ENCODE data around the gene VARS1.
"Not testable (repeated sequence)": the region's sequence is repeated elsewhere in the genome, so short reads cannot be mapped to it uniquely, and the experiment has no call there.

Gene VARS1

DNA sequence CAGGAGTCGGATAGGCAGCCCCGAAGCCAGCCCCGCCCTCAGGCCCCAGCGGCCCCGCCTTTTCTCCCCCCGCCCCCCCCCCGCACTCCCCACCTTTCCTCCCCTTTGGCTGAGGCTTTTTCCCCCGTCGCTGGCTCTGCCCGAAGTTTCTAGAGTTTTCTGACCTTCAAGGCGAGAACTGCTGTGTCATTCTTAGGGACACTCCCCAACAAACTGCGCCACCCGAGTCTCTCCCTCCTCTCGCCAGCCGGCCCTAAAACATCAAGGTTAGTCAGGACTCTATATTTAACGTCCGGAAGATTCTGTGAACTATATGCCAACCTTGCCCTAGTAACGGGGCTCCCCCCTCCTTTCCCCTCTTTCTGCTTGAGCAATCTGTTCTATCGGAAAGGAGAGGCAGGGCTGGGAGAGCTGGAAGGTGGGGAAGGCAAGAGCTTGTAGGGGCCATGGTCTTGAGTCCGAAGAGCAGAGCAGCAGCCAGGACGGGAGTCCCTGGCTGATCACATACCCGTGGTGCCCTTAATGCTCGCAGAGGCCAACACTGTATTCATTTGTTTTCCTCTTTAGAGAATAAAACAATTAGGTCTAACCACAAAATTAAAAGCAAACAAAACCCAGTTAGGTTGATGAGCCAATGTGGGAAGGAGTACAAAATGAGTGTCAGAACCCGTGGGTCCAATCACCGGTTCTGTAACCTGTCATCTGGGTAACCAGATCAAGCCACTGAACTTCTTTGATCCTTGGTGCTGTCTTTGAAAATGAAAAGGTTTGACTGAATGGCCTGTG, 26.7 kb upstream of the VARS1 start:
- DNase-seq (ENCODE audit: extremely low read depth in 1 of 2, low read depth in 1 of 2), result no peak

DNA sequence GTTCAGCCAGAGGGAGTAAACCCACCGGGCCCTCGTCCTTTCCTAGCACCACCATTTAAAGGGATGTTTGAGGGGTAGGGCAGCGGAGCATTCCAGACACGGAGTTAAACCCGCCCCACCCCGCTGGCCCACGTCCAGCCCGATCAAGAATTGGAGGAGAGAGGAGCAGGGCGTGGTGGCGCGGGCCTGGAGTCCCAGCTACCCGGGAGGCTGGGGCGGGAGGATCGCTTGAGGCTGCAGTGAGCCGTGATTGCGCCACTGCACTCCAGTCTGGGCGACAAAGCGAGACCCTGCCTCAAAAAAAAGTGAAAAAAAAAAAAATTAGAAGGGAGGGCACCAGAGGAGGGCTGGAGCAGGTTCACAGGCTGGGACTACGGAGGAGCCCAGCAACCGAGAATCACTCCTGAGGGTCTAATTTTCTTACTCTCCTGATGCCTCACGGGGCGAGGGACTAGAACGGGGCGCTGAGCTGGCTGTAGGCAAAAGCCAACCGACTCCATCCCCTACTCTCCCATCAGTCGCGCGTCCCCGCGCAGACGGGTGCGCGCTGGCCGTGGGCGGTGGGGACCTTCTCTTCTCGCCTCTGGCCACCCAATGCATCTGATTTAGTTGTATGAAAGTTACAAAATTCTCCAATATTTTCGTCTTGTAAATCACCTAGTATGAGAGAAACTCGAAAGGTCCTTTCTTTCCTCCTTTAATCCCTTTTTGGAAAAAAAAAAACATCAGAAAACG, 25.9 kb upstream of the VARS1 start:
- peak in 1 of 2 donors; percentile 57 for DNase-seq (ENCODE audit: extremely low read depth in 1 of 2, low read depth in 1 of 2)

DNA sequence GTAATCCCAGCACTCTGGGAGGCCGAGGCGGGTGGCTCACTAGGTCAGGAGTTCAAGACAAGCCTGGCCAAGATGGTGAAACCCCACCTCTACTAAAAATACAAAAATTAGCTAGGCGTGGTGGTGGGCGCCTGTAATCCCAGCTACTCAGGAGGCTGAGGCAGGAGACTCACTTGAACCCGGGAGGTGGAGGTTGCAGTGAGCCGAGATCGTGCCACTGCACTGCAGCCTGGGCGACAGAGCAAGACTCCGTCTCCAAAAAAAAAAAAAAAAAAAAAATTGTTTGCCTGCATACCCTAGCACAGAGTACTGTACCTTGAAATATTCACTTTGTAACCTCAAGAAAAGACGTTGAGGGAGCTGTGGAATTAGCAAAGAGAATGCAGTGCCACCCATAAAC, 24.8 kb upstream of the VARS1 start:
- DNase-seq (ENCODE audit: extremely low read depth in 1 of 2, low read depth in 1 of 2), result not testable (repeated sequence)

- no peak for DNase-seq (ENCODE audit: extremely low read depth in 1 of 2, low read depth in 1 of 2)
These were observed 24.3 kb upstream of the VARS1 start for GRCh38 chr6:31819871-31820299.

DNA sequence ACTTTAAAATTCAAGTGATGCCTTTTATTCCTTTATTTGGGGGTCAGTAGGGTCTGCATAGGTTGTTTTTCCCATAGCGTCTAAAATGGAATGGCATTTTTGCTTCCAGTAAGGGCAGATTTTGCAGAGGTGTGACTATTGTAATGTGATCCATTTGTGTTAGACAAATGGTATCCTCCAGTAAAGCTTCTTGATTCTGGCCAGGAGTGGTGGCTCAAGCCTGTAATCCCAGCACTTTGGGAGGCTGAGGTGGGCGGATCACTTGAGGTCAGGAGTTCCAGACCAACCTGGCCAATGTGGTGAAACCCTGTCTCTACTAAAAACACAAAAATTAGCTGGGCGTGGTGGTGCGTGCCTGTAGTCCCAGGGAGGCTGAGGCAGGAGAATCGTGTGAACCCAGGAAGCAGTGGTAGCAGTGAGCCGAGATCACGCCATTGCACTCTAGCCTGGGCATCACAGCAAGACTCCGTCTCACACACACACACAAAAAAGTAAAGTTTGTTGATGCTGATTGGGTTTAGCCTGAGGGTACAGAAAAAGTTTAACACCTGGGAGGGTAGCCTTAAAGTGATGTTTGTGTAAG, 22.5 kb upstream of the VARS1 start:
- DNase-seq (ENCODE audit: extremely low read depth in 1 of 2, low read depth in 1 of 2), result not testable (repeated sequence)

DNA sequence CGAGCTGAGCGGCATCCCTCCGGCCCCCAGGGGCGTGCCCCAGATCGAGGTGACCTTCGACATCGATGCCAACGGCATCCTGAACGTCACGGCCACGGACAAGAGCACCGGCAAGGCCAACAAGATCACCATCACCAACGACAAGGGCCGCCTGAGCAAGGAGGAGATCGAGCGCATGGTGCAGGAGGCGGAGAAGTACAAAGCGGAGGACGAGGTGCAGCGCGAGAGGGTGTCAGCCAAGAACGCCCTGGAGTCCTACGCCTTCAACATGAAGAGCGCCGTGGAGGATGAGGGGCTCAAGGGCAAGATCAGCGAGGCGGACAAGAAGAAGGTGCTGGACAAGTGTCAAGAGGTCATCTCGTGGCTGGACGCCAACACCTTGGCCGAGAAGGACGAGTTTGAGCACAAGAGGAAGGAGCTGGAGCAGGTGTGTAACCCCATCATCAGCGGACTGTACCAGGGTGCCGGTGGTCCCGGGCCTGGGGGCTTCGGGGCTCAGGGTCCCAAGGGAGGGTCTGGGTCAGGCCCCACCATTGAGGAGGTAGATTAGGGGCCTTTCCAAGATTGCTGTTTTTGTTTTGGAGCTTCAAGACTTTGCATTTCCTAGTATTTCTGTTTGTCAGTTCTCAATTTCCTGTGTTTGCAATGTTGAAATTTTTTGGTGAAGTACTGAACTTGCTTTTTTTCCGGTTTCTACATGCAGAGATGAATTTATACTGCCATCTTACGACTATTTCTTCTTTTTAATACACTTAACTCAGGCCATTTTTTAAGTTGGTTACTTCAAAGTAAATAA, 21.8 kb upstream of the VARS1 start:
- DNase-seq (ENCODE audit: extremely low read depth in 1 of 2, low read depth in 1 of 2), result not testable (repeated sequence)

GRCh38 chr6:31815025-31815838, 19.7 kb upstream of the VARS1 start, which contains the start of the genes HSPA1A and HSPA1L:
Gene HSPA1A (plus strand): TSS chr6:31815543. CDS start chr6:31815757, 214 bp downstream.
Gene HSPA1L (minus strand): TSS chr6:31815283. CDS start chr6:31811972, 3,311 bp downstream.
- peak in 1 of 2 donors; percentile 69 for DNase-seq (ENCODE audit: extremely low read depth in 1 of 2, low read depth in 1 of 2)

GRCh38 chr6:31814677-31815024, 19.1 kb upstream of the VARS1 start:
- peak in 1 of 2 donors; percentile 64 for DNase-seq (ENCODE audit: extremely low read depth in 1 of 2, low read depth in 1 of 2)

DNA sequence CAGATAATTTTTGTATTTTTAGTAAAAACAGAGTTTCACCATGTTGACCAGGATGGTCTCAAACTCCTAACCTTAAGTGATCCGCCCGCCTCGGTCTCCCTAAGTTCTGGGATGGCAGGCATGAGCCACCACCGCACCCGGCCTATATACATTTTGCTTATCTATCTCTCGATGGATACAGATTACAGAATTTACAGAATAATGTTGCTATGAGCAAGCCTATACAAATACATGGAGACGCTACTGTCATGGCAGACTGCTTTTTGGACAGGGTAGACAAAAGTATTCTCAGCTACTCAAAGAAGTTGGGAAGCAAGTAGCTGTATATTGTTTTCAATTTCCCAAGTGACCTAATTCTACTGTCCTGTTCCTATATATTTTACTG, 17.9 kb upstream of the VARS1 start:
- no peak for DNase-seq (ENCODE audit: extremely low read depth in 1 of 2, low read depth in 1 of 2)

GRCh38 chr6:31811645-31812044, 16.1 kb upstream of the VARS1 start:
- DNase-seq (ENCODE audit: extremely low read depth in 1 of 2, low read depth in 1 of 2), result no peak

DNA sequence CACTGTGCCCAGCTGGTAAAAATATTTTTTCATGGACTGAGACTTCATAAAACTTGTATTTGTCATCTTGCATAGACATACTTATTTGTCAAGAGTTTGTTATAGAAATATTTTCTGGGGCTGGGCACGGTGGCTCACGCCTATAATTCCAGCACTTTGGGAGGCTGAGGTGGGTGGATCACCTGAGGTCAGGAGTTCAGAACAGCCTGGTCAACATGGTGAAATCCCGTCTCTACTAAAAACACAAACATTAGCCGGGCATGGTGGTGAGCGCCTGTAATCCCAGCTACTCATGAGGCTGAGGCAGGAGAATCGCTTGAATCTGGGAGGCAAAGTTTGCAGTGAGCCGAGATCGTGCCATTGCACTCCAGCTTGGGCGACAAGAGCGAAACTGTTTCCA, 13.0 kb upstream of the VARS1 start:
- not testable (repeated sequence) for DNase-seq (ENCODE audit: extremely low read depth in 1 of 2, low read depth in 1 of 2)

GRCh38 chr6:31806470-31807272, 11.1 kb upstream of the VARS1 start, which contains the start of gene LSM2:
Gene LSM2 (minus strand): TSS chr6:31806966. CDS start chr6:31806757, 209 bp downstream.
- DNase-seq (ENCODE audit: extremely low read depth in 1 of 2, low read depth in 1 of 2), result peak; percentile 95

DNA sequence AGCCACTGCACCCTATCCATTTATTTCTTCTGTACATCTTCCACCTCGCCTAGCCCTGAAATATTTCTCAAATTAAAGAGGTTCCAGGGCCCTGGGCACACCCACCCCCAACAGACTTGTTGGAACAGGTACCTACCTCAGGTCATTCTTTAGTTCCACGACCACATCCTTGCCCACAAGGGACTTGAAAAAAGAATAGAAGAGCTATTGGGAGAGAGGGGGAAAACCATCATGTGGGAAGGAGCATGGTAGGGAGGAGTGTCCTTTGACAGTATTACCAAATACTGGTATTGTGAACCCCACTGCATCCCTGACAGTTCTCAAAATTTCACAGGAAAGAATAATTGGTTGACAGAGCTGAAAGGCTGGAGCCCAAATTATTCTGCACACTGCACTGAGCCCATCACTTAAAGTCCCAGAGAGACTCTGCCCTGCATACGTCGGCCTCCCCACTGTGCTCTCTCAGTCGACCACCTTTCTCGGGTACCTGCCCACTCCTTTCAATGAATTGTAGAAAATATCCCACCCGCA, 10.5 kb upstream of the VARS1 start:
- DNase-seq (ENCODE audit: extremely low read depth in 1 of 2, low read depth in 1 of 2), result no peak

- not testable (repeated sequence) for DNase-seq (ENCODE audit: extremely low read depth in 1 of 2, low read depth in 1 of 2)
These were observed 5.7 kb upstream of the VARS1 start for GRCh38 chr6:31801031-31801927.

DNA sequence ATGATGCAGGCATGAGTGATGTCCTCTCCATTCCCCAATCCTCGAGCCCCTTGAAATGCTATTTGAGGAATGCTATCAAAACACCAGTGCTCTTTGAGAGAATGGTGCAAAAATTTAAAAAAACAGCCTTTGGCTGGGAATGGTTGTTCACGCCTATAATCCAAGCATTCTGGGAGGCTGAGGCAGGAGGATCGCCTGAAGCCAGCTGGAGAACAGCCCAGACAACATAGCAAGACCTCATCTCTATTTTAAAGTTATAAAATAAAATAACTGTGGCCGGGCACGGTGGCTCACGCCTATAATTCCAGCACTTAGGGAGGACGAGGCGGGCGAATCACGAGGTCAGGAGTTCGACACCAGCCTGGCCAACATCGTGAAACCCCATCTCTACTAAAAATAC, 4.2 kb upstream of the VARS1 start:
- no peak for DNase-seq (ENCODE audit: extremely low read depth in 1 of 2, low read depth in 1 of 2)

DNA sequence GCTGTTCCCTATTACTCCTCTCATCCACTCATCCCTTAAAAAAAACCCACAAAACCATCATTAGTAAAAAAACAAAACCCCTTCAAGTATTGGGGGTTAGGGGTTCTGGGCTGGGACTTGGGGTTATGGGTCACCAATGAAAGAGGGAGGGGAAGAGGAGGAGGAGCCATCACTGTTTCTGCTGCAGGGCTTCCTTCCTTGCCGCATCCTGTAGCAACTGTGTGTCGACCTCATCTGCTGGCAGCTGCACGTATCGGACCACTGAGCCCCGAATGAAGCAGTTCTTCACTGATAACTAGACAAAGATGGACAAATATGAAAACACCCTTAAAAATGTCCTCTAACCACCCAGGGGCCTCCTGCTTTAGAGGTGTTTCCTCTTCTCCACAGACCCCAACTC, 2.0 kb upstream of the VARS1 start:
- no peak for DNase-seq (ENCODE audit: extremely low read depth in 1 of 2, low read depth in 1 of 2)

- DNase-seq (ENCODE audit: extremely low read depth in 1 of 2, low read depth in 1 of 2), result no peak
These were observed 1.4 kb upstream of the VARS1 start for GRCh38 chr6:31796993-31797385.
